Thyroid gland (tissue), 4 donors: ENCODE measurements around the gene SNAPC4. TPM values are rescaled to one million over a fixed set of nuclear protein-coding genes. Genes with fewer than 3 reads are reported as not detected.

Source experiments
- DNase-seq, 2 donors: peaks; one replicate each; pipeline ENCODE4 v3.0.0-alpha.2; 2019
- H3K27ac ChIP-seq, 3 donors: fragments of 200-600 bp; sonication (generic); 1 replicate in 2 of 3; 2 replicates in 1 of 3; pipeline ENCODE4 v1.5.1; 2016 to 2019; ENCODE audit warnings: mild to moderate bottlenecking in 1 of 3, moderate library complexity in 1 of 3
- H3K27me3 ChIP-seq: fragments of 200-600 bp; sonication (generic); one replicate; pipeline ENCODE4 v1.5.1; 2019
- H3K36me3 ChIP-seq, 2 donors: fragments of 200-600 bp; sonication (generic); one replicate each; pipeline ENCODE4 v1.5.1; 2016 to 2019
- H3K4me1 ChIP-seq, 2 donors: fragments of 200-600 bp; sonication (generic); one replicate each; pipeline ENCODE4 v1.5.1; 2017 to 2019
- H3K4me3 ChIP-seq, 3 donors: fragments of 200-600 bp; sonication (generic); replicated peaks in 1 of 3; 1 replicate in 2 of 3; 2 replicates in 1 of 3; pipeline ENCODE4 v1.5.1; 2016; ENCODE audit warnings: mild to moderate bottlenecking in 1 of 3
- H3K9me3 ChIP-seq: fragments of 200-600 bp; sonication (generic); one replicate; pipeline ENCODE4 v1.5.1; 2017
- CTCF ChIP-seq, 6 experiments: fragments of 200-600 bp in 3 of 6; fragments of 450-650 bp in 3 of 6; sonication (generic) in 3 of 6; IDR thresholded peaks; one replicate each; pipeline ENCODE4 v1.5.1; 2016 to 2019; ENCODE audit warnings: antibody characterized with exemption in 6 of 6, mild to moderate bottlenecking in 2 of 6, inconsistent platforms in 1 of 6, moderate library complexity in 1 of 6
- POLR2A ChIP-seq, 2 donors: fragments of 450-650 bp; IDR thresholded peaks; one replicate each; pipeline ENCODE4 v1.6.1; 2017; ENCODE audit warnings: antibody characterized with exemption in 2 of 2, mild to moderate bottlenecking in 2 of 2, moderate library complexity in 1 of 2
- WGBS, 2 donors: methylation state at CpG; one replicate each; pipeline ENCODE4 v1.1.5; 2017; 5-methylcytosine and 5-hydroxymethylcytosine counted together
- intact Hi-C: fragments of 100-400 bp; cut with DNase I; formaldehyde crosslinking; loops from one replicate; pipeline ENCODE4 v1.15.1; 2023
- total RNA-seq, 4 donors: library from RNA; depleted of rRNA; stranded (reverse); fragments of >200 nt; gene quantifications; one replicate each; pipeline ENCODE4 v1.2.3, GENCODE V29; 2016

SNAPC4 gene
- total RNA-seq, 4 donors from 2014 or later, result 7.0 to 8.0 (median 7.5) TPM

DNA sequence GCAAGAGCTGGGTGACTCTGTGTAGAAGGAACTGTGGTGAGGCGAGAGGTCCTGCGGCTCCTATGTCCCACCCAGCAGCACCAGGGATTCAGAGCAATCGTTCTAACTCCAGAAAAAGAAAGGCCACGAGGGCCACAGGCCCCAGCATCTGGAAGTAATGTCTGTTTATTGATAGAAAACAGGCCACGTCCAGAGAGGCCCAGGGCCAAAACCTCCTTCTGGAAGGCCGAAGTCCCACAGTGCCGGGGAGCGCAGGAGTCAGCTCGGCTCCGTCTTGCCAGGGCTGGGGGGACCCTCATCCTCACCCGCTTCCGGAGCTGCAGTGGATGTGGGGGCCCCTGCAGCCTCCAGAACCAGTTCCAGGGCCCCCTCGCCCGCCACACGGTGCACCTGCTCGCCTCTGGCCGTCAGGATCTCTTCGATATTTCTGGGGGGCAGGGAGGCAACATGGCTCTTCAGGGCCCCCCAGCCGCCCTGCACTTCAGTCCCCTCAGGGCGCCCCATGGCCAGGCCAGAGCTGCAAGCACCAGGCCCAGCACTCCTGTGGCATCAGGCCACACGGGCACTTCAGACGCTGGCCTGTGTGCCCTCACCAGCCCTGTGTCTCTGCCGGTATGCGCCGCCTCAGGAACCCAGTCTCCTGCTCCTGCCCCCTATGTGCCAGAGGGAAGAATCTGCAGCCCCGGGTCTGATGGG is 38.1 kb downstream of the SNAPC4 start:
- H3K9me3 ChIP-seq, result no peaks in the 10 kb centered on the region
- H3K4me3 ChIP-seq, result no peak overlapping the region
- H3K27ac ChIP-seq, result no peak overlapping the region
- WGBS, 2 donors, result 78 to 85% methylated on average over 11 to 23 of the region's 26 CpGs
- H3K4me1 ChIP-seq, result peaks cover 8 to 15% of the 10 kb centered on the region in 2 donors
- H3K27me3 ChIP-seq, result no peaks in the 10 kb centered on the region
- no peak for DNase-seq
- TF ChIP-seq POLR2A (IDR thresholded peaks at IDR 0.05), result no peak
- no peak for TF ChIP-seq CTCF (IDR thresholded peaks at IDR 0.05)
- no peaks in the 10 kb centered on the region for H3K36me3 ChIP-seq
- intact Hi-C loops, result loop anchor here (10.0 kb wide), 1 partner anchor 237 kb away; no protein-coding TSS in a partner anchor

DNA sequence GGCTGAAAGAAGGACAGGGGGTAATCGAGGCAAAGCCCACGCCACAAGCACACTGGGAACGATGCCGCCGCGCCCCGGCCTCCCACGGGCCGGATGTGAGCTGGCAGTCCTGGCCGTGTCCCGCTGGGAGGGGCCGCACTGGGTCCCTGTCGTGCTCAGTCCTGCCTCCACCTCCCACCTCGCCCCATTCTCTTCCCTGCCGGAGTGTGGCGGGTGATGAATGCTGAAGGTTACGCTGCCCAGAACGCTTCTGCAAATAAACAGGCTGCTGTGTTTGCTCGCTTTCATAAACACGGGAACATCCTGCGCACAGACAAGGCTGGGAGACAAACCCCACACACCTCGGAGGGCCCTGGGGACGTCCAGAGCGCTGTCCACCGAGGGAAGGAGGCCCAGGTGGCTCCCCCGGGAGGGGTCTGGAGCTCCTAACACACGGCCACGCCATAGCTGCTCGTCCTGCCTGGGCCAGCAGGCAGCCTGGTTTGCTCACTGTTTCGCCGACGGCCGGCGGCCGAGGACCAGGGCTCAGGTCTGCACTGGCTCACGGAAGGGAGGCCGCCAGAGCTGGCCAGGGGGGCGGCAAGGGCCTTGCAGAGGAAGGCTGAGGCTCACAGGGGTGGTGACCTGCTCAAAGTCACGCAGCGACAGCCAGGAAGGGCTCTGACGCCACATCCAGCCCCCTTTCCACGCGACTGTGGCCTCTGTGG is 38.8 kb downstream of the SNAPC4 start:
- H3K27ac ChIP-seq, result no peak overlapping the region
- no peak overlapping the region for H3K4me3 ChIP-seq

DNA sequence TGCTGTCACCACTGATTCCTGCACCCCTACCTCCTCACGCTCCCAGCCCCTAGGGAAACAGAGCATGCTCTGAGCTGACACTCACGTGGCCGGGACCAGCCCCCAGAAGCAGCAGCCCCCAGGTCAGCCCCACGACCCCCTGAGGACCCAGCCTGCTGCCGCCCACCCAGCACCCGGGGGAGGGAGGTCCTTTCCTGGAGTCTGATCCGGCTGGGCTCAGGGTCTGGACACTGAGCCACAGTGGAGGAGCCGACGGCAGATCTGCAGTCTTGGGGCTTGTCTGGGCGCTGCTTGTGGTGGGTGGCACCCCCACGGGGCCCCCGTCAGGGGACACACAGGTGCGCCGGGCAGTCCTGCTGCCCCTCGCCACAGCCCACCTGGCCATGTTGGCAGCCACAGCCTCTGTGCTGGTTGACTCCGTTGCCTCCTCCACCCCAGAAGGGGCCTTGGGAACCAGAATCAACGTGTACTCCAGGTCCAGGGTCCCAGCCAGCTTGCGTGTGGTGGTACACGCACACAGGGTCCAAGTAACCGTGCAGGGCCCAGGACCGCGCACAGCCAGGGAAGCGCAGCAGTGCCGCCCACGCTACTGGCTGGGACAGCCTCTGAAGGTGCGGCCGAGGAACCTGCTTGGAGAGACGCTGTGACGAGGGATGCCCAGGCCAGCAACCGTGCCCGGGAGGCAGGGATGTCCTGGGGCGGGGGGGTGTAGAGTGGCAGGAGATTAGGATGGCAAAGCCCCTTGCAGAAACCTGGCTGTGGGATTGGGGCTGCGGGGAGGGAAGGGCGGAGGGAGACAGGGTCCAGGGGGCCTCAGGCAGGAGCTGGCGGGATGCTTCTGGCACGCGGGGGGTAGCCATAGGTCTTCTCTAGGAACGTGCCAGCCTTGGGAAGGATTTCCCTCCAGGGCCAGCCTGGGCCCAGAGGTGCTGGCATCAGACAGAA is 39.9 kb downstream of the SNAPC4 start:
- H3K36me3 ChIP-seq, result no peaks in the 10 kb centered on the region
- DNase-seq, result no peak
- no peak overlapping the region for H3K4me3 ChIP-seq
- H3K4me1 ChIP-seq, result peaks cover 8 to 15% of the 10 kb centered on the region in 2 donors
- no peak for TF ChIP-seq POLR2A (IDR thresholded peaks at IDR 0.05)
- no peak for TF ChIP-seq CTCF (IDR thresholded peaks at IDR 0.05)
- no peak overlapping the region for H3K27ac ChIP-seq
- intact Hi-C loops, result loop anchor here (10.0 kb wide), 1 partner anchor 235 kb away; no protein-coding TSS in a partner anchor
- H3K9me3 ChIP-seq, result no peaks in the 10 kb centered on the region
- 81 to 86% methylated on average over 13 to 21 of the region's 38 CpGs for WGBS, 2 donors
- no peaks in the 10 kb centered on the region for H3K27me3 ChIP-seq

More for the DNA sequence above, 38.8 kb downstream of the SNAPC4 start:
- TF ChIP-seq POLR2A (IDR thresholded peaks at IDR 0.05), result no peak
- no peak for TF ChIP-seq CTCF (IDR thresholded peaks at IDR 0.05)
- no peaks in the 10 kb centered on the region for H3K27me3 ChIP-seq
- WGBS, 2 donors, result 88% methylated on average over 34 to 42 of the region's 43 CpGs
- no peak for DNase-seq
- intact Hi-C loops, result loop anchor here (10.0 kb wide), 1 partner anchor 236 kb away; no protein-coding TSS in a partner anchor
- H3K9me3 ChIP-seq, result no peaks in the 10 kb centered on the region
- no peaks in the 10 kb centered on the region for H3K36me3 ChIP-seq
- peaks cover 8 to 15% of the 10 kb centered on the region in 2 donors for H3K4me1 ChIP-seq

DNA sequence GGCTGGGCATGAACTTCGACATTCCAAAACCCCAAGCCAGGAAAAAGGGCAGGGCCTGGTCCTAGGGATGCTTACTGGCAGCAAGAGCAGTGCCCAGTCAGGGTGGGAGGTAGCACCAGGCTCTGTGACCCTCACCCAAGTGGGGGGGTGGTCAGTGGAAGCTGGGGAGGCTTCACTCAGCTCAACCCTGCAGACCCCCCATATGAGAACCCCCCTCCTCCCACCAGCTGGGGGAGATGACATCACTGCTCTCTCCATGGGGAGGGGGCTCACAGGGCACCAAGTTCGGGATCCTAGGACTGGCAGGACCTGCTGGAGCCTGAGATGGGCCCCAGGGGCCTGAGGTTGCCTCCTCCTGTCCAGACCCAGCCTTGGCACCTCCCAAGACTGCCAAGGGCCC is 41.1 kb downstream of the SNAPC4 start:
- no peaks in the 10 kb centered on the region for H3K36me3 ChIP-seq
- intact Hi-C loops, result no loop called here
- DNase-seq, result no peak
- H3K27ac ChIP-seq, result no peak overlapping the region
- no peak overlapping the region for H3K4me3 ChIP-seq
- H3K27me3 ChIP-seq, result no peaks in the 10 kb centered on the region
- TF ChIP-seq CTCF (IDR thresholded peaks at IDR 0.05) (no peak), POLR2A (IDR thresholded peaks at IDR 0.05) (no peak)
- H3K4me1 ChIP-seq, result peaks cover 5 to 19% of the 10 kb centered on the region in 2 donors
- no peaks in the 10 kb centered on the region for H3K9me3 ChIP-seq
- WGBS, 2 donors, result 72 to 100% methylated on average over 1 to 2 of the region's 2 CpGs
